Hepatocyte (in vitro differentiated cells): ENCODE results near the gene RNASE1.

Source experiments
- CTCF ChIP-seq: fragments of 200-600 bp; sonication (generic); IDR thresholded peaks from 2 replicates; pipeline ENCODE4 v1.5.1; 2016; ENCODE audit warnings: antibody characterized with exemption, mild to moderate bottlenecking; ENCODE audit not compliant: poor library complexity
- EZH2phosphoT487 ChIP-seq: fragments of 200-600 bp; sonication (generic); IDR thresholded peaks from one replicate; pipeline ENCODE4 v1.6.1; 2018; ENCODE audit warnings: antibody characterized with exemption, mild to moderate bottlenecking, low read depth, moderate library complexity; ENCODE audit not compliant: unreplicated experiment, severe bottlenecking

DNA sequence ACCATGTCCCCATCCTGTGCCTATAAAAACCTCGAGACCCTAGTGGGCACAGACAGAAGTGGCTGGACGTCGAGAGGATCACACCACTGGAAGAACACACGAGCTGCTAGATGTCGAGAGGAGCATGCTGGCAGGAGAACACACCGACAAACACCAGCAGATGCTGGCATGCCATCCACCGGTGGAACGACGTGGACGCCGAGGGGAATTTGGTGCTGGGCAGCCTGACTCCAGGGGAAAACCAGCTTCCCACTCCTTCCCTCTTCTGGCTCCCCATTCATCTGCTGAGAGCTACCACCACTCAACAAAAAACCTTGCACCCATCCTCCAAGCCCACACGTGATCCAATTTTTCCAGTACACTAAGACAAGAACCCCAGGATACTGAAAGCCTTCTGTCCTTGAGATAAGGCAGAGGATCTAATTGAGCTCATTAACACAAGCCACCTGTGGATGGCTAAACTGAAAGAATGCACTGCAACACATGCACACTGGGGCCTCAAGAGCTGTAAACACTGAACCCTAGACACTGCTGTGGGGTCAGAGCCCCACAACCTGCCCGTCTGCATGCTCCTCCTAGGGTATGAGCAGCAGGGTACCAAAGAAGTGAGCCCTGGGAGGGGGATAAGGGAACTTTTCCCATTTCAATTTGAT lies 12.1 kb downstream of the RNASE1 start:
- no peak for TF ChIP-seq EZH2phosphoT487
- no peak for TF ChIP-seq CTCF
